Measurements from ENCODE around the gene TSPAN16.
"Not testable (repeated sequence)": the region's sequence is repeated elsewhere in the genome, so short reads cannot be mapped to it uniquely, and the experiment has no call there.

TSPAN16 gene

DNA sequence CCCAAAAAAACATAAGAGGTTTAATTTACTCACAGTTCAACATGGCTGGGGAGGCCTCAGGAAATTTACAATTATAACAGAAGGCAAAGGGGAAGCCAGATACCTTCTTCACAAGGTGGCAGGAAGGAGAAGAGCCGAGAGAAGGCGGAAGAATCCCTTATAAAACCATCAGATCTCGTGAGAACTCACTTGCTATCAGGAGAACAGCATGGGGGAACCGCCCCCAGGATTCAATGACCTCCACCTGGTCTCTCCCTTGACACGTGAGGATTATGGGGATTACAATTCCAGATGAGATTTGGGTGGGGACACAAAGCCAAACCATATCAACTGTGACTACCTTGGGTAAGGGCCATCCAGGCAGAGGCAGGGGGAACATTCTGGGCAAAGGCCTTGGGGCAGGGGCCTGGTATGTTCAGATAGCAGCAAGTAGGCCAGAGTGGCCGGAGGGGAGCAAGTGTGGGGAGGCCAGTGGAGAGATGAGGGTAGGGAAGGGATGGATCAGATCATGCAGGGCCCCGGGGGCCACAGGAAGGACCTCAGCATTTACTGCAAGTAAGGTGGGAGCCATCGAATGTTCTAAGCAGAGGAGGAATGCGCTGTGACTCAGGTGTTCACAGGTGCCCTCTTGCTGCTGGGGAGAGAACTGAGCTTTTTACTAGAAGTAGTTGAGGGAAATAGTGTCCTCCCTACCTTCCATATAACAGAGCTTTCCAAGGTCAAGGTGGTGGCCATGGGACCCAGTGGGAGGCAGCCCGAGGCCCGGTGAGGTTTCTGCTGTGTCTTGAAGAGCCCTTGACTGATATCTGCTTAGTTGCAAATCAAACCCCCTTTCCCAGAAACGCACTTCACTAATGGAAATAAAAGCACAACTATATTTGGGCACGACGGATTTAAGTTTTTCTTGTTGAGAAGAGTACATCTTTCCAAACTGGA is 25.5 kb downstream of the TSPAN16 start:
- no peak for DNase-seq

DNA sequence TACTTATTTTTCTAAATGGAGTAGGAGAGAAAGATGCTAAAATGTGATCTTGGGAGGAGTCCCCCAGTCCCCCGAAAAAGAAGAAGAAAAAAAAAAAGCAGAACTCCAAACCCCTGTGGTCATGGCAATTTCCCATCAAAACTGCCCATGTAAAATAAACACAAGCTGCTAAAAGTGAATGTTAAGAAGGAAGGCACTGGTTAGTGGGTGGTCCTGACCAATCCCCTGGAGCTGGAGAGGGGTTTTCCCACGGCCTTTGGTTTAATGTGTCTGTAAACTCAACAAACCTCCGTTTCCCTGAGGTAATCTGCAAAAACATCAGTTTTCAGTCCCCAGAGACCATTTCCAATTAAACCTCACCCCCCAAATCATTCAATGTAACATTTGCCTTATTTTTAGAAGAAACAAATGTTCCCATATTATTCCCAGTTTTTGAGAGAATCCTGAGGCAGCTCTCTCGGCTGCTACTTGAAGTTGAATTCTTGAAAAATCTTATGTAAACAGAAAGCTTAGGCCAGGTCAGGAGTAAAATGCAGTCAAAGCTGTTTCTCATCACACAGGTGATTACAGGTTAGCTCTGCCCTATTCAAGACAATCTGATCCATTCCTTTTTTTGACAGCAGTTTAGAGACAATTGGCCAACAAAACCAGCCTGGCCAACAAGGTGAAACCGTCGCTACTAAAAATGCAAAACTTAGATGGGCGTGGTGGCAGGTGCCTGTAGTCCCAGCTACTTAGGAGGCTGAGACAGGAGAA is 26.5 kb downstream of the TSPAN16 start:
- no peak for DNase-seq

DNA sequence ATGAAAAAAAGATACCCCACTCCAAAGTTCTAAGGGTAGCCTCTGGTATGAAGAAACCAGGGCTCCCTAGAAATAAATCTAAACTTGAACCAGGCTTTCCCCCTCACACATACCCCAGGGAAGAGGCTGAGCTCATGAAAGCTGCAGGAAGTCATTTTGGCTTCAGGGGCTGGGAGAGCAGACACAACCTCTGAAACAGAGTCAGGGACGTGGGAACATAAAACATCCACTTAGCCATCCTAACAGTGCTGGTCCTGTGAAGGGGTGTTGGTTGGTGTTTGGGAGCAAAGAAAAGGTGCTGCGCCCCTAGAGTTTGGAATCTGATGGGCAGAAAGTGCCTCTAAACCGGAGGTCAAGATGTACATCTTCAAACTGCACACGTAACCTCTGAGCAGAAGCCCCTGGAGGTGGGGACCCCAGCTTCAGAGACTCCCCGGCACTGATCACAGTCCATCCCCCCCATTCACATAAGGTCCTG is 27.7 kb downstream of the TSPAN16 start:
- DNase-seq: no peak

DNA sequence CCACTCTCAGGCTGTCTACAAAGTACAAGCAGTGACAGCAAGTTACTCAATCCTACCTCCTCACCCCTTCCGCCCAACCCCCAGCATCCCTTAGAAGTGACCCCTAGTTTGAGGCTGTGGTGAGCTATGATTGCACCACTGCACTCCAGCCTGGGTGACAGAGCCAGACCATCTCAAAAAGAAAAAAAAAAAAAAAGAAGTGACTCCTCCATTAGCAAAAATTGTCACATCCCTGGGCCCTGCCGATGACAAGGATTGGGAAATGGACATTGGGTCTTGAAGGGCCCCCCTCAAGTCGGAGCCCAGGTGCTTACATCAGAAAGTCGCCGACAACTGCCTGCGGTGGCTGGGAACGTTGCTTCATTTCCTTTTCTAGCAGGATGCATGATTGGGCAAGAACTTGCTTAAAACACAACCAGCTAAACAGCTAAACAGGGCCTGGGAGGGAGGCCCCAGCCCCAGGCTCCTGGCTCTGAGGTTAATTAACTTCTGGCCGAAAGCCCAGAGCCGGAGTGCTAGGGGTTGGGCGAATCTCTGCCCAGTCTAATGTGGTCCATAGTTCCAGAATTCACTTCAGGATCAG is 28.2 kb downstream of the TSPAN16 start:
- DNase-seq: peak; percentile 40

DNA sequence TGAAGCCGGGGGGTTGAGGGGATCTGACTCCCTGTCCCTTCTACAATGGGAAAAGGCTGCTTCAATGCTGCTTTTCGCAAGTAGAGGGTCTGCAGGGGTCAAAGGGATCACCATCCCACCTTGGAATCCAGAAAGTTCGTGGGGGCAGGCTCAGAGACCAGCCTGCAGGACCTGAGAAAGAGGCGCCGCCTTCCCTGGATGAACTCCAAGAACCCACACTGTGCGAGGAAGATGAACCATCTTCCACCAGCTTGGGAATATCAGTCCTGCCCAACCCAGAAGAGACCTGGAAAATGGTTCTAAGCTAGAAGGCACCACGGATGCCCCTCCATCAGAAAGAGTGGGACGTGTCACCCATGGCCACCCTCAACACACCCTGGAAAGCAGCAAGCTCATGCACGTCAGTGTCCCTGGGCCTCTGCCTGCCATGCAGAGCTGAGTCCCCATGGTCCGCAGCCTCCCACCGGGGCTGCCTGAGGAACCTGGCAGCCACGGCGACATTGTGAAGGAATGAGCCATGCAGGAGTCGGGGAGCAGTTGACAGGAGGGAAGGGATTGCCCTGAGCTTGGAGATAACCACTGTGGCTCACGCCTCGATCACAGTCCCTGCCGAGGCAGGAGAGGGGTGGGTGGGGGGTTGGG is 28.9 kb downstream of the TSPAN16 start:
- no peak for DNase-seq

DNA sequence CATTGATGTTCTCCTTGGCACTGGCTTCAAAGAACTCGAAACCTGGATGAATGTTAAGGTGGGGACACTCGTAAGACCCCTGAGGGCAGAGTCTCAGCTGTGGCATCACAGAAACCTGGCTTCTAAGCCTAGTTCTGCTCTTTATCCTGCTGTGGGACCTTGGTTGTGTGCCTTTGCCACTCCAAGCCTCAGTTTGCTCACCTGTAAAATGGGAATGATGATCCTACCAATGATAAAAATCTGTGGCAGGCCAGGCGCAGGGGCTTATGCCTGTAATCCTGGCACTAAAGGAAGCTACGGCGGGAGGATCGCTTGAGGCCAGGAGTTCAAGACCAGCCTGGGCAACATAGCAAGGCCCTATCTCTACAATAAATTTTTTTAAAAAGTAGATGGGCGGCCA is 29.6 kb downstream of the TSPAN16 start:
- no peak for DNase-seq

DNA sequence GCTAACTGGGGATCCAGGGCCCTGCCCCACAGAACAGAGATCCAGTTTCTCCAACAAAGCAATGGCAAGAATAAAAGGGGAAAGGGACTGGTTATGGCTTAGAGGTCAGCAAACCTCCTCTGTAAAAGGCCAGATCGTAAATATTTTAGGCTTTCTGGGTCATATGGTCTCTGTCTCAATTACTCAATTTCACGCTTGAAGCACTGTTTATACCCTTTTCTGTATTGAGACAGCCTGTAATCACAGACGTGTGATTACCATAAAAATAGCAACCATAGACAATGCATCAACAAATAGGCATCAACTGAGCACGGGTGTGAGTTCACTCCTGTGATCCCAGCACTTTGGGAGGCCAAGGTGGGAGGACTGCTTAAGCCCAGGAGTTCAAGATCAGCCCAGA is 34.2 kb downstream of the TSPAN16 start:
- DNase-seq: no peak

DNA sequence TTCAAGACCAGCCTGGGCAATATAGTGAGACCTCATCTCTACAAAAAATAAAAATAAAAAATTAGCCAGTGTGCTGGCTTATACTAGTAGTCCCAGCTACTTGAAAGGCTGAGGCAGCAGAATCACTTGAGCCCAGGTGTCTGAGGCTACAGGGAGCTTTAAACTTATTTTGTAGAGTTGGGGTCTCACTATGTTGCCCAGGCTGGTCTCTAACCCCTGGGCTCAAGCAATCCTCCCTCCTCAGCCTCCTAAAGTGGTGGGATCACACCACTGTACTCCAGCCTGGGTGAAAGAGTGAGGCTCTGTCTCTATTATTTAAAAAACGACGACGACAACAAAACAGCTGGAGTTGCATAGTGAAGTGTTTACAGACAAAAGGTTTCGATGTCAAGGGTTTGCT is 35.5 kb downstream of the TSPAN16 start:
- DNase-seq: no peak

DNA sequence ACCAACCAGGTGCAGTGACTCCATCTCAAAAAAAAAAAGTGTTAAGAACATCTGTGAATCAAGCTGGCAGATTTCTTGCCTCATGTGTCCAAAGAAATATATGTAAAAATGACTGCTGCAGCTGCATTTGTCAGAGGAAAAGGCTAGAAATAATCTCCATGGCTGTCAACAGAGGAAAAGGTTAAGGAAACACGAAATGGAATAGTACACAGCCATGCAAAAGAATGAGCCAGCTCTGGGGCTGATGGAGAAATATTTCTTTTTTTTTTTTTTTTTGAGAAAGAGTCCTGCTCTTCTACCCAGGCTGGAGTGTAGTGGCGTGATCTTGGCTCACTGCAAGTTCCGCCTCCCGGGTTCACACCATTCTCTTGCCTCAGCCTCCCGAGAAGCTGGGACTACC is 36.9 kb downstream of the TSPAN16 start:
- DNase-seq: no peak

DNA sequence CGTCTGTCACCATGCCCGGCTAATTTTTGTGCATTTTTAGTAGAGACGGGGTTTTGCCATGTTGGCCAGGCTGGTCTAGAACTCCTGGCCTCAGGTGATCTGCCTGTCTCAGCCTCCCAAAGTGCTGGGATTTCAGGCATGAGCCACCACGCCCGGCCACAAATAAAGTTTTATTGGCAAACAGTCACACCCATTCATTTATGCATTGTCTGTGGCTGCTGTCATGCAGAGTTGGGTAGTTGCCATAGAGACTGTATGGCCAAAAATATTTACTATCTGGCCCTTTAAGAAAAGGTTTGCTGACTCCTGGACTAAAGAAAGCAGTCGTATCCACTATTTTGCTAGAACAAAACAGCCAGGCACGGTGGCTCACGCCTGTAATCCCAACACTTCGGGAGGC is 37.9 kb downstream of the TSPAN16 start:
- DNase-seq: not testable (repeated sequence)

DNA sequence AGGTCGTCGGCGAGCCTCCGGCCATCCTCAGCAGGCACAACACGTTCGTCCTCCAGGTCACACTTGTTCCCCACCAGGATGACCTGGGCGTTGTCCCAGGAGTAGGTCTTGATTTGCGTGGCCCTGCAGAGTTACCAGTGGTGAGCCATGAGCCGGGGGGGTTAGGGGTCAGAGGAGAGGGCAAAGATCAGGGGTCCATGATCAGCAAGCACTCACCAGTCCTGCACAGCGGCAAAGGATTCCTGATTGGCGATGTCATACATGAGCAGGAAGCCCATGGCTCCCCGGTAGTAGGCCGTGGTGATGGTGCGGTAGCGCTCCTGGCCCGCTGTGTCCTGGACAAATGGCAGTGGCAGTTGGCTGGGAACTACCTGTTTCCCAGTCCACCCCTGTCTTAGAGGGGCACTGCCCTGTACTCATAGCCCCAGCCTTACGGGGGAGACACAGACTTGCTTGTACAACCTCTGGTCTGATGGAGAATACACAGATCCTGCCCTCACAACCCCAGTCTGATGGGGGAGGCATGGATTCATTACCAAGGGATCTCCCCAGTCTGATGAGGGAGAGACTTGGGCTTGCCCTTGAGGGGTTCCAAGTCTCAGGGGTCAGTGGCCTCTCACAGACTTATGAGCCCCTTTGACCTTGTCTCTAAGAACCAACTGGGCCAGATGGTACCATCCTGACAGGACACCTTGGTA is 39.6 kb downstream of the TSPAN16 start:
- no peak for DNase-seq

DNA sequence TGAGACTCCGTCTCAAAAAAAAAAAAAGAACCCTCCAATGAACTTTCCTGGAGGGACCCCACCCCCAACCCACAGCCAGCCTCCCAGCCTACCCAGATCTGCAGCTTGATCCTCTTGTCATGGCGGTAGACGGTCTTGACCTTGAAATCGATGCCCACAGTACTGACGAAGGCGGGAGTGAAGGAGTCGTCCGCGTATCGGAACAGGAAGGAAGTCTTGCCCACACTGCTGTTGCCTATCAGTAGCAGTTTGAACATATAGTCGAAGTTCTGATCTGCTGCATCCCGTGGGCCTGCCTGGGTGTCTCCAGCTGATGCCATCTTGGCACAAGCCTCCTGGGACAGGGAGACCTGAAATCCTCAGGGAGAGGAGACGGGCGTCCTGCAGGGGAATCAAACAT is 41.1 kb downstream of the TSPAN16 start:
- DNase-seq: peak; percentile 19

DNA sequence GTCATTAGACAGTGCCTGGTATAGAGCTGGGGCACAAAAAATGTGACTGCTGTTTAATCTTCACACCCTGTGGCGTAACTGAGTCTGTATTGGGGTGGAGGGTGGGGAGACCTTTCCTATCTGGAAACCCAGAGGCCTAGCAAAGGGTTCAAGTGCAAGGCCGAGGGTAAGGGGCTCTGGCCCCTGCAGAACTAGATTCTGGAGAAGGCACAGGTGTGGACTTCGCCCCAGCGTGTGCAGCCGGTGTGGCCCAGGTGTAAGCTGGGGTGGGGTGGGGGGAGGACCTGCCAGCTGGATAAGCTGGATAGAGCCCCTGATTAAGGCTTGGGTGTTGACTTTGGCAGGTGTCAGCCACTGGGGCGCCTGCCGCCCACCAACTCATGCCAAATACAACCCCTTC is 42.2 kb downstream of the TSPAN16 start:
- no peak for DNase-seq

DNA sequence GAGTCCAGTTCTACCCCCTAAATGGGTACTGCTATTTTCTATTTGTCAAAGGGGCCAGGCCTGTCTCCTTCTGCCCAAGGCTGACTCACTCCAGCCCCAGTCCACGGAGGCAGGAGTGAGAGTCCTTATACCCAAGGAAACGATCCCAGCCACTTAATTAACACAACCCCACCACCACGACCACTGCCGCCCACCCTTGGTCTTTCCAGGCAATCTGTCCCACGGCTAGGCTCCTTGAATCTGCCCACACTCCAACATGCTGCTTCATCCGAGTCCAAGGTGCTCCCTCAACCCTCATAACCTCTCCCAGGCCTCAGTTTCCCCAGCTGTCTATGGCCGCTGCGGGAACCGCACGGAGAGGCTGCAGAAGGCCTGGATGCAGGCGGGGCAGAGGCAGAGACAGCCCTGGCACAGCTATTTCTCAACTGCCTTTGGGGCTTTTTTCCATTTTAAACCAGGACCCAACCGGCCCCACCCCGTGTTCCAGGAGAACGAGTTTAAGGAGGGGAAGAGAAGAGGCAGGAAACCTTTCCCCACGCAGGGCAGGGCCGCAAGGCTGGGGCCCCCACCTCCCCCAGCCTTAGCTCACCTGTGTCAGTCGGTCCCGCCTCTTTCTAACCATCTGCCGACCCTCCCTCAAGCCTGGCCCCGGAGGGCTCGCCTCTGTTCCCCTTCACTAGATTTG is 42.8 kb downstream of the TSPAN16 start:
- DNase-seq: no peak

DNA sequence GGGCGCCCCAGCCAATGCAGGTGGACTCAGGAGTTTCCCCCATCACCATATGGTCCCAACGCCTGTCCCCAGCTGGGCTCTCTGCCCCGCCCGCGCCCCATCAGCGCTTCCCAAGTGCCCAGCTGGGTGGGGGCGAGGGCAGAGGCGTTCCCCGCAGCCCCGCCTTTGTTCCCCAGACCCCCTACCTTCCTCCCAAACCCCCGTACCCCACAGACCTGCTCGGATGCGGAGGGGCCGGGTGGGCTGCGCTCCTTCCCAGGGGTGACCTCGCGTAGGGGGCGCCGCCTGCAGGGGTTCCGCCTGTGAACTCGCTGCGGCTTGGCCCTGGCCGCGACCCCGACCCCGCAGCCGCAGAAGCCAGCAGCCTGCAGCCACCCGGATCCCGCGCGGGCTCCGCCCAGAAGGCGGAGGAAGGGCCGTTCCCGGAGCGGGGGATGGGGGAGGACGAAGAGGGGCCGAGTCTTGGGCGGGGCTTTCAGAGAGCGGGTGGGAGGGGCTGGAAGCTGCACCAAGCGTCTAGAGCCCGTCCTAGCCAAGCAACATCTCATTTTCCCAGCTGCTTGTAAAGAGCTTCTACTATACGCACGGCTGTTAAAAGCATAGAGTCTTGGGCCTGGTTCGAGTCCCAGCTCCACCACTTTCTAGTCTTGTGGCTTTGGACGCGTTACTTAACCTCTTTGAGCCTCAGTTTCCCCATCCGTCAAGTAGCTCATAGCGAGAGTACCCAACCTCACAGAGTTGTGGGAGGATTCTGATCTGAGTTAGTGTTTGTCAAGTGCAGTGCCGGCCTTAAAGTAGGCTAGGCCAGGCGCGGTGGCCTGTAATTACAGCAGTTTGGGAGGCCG is 43.5 kb downstream of the TSPAN16 start, which contains the start of gene RAB3D:
TSS of gene RAB3D (minus strand) at position 404 of the 845 bp plus-strand sequence. CDS start 2,258 bp downstream, outside the sequence.
- DNase-seq: peak; percentile 93

DNA sequence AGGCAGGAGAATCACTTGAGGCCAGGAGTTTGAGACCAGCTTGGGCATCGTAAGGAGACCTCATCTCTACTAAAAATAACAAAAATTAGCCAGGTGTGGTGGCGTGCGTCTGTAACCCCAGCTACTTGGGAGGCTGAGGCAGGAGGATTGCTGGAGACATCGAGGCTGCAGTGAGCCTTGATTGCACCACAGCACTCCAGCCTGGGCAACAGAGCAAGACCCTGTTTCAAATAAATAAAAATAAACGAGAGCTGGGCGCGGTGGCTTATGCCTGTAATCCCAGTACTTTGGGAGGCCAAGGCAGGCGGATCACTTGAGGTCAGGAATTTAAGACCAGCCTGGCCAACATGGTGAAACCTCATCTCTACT is 44.1 kb downstream of the TSPAN16 start:
- DNase-seq: not testable (repeated sequence)

DNA sequence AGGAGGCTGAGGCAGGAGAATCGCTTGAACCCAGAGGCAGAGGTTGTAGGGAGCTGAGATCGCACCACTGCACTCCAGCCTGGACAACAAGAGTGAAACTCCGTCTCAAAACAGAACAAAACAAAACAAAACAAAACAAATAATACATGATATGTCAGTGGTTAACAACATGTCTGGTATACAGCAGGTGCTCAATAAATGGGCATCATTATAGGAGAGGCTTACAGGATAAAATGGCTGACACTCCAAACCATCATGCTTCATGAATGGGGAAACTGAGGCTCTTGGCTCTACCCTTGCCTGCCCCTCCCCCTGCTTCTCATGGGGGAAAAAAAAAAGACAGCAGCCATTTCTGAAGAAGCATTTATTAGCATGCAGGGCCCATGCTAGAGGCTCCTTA is 46.5 kb downstream of the TSPAN16 start:
- no peak for DNase-seq

DNA sequence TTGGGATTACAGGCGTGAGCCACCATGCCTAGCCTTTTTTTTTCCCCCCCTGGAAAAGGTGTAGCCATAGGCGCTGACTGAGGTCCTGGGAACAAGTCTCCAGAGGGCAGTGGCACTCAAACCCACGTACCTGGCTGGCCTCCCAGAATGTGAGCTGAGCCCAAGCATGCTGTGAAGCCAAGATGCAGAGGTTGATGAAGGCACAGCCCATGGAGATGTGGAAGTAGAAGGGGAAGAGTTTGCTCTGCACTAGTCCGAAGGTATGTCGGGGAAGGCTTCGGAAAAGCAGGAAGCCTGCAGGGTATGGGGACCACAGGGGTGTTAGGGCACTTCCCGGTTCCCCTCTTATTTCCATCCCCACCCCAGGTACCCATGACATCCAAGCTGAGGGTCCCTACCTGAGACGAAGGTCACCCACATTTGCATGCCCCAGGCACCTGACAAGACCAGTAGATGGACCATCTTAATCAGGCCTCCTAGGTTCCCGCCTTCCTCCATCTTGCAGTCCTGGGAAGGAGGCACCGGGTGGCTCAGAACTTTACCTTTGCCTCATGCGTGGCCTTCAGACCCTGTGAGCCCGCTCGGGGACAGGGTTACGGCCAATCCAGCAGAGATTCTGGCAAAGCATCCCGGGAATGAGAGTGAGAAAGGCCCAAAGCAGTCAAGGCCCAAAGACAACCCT is 49.3 kb downstream of the TSPAN16 start:
- no peak for DNase-seq

DNA sequence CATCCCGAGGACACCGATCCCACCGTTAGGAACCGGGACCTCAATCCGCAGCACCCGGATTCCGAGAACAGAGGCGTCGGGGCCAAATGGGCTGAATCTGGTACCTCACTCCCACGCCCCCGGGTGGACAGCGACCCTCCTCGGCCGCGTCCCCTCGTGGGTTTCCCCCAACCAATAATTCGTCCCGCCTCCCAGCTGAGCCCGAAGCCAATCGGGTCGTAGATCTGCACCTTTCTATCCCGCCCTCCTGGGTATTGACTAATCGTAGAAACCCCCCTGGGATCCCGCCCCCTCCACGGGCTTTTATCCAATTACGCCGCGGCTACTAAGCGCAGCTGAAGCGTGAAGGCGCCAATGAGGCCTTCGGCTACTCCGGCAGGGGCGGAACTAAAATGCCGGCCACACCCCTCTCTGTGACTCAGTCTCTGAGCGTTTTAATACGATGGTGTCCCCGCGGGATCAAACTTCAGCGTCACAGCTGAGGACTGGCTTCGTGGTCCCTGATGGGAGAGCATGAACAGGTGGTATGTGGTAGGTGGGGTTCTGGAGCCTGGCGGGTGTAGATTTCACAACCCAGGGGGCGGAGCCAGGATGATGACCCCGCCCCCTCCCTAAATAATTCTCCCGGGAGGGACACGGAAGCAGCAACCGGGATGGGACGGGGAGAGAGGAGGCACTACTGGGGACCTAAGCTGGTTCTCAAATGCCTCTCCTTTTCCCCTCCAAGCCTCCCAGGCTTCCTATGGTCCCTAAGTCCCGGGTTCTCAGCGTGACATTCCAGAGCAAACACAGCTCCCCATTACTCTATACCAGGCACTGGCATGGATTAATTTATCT is 50.4 kb downstream of the TSPAN16 start, which contains the start of the genes CCDC159 and TMEM205:
TSS of gene CCDC159 (plus strand) at position 416 of the 837 bp plus-strand sequence. CDS start at position 504, 88 bp downstream.
TSS of gene TMEM205 (minus strand) at position 165 of the 837 bp plus-strand sequence. CDS start 649 bp downstream, outside the sequence.
- DNase-seq: peak; percentile 99
